ENCODE results near the gene DPP10.

- TF ChIP-seq CEBPZ (IDR thresholded peaks at IDR 0.05; ENCODE audit: low read depth, low read length): no peak
- TF ChIP-seq, protein P1, sequence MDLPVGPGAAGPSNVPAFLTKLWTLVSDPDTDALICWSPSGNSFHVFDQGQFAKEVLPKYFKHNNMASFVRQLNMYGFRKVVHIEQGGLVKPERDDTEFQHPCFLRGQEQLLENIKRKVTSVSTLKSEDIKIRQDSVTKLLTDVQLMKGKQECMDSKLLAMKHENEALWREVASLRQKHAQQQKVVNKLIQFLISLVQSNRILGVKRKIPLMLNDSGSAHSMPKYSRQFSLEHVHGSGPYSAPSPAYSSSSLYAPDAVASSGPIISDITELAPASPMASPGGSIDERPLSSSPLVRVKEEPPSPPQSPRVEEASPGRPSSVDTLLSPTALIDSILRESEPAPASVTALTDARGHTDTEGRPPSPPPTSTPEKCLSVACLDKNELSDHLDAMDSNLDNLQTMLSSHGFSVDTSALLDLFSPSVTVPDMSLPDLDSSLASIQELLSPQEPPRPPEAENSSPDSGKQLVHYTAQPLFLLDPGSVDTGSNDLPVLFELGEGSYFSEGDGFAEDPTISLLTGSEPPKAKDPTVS (IDR thresholded peaks at IDR 0.05; ENCODE audit: low read depth, low read length): no peak
Observed at GRCh38 chr2:115825912-115826311, 1383.5 kb downstream of the DPP10 start.

All from GM12878 (cell line).